HG02973 (cell line): Measurements from ENCODE around the gene NALCN.
A peak's percentile ranks its signal among the peaks of the same experiment; 100 is the strongest.

Source experiments
- ATAC-seq: cut with Tn5 transposase; IDR thresholded peaks from one replicate; pipeline ENCODE4 v1.9.1; 2021; ENCODE audit warnings: moderate library complexity; ENCODE audit not compliant: unreplicated experiment

NALCN gene

GRCh38 chr13:101416181-101417042, at the start of gene NALCN:
Gene NALCN, minus strand, starts transcription at chr13:101416508. Its CDS starts 17,382 bp downstream, at chr13:101399126.
- no peak for ATAC-seq

- ATAC-seq, result no peak
Measured at GRCh38 chr13:101465877-101466276, 49.6 kb upstream of the NALCN start.

- ATAC-seq, result no peak
Measured at GRCh38 chr13:101457176-101457575, 40.9 kb upstream of the NALCN start.

GRCh38 chr13:101455863-101456262, 39.6 kb upstream of the NALCN start:
- no peak for ATAC-seq

GRCh38 chr13:101454767-101455166, 38.5 kb upstream of the NALCN start:
- no peak for ATAC-seq

- ATAC-seq, result no peak
Measured at GRCh38 chr13:101453784-101454201, 37.5 kb upstream of the NALCN start.

- peak; percentile 86 for ATAC-seq
Measured at GRCh38 chr13:101452519-101453485, 36.5 kb upstream of the NALCN start, which contains the start of gene ITGBL1. Gene ITGBL1, plus strand, starts transcription at chr13:101452675. Its CDS starts 159 bp downstream, at chr13:101452834.

- no peak for ATAC-seq
Measured at GRCh38 chr13:101451641-101452040, 35.3 kb upstream of the NALCN start.

GRCh38 chr13:101450749-101451130, 34.4 kb upstream of the NALCN start:
- ATAC-seq, result no peak

GRCh38 chr13:101449790-101450748, 33.8 kb upstream of the NALCN start:
- ATAC-seq, result no peak

GRCh38 chr13:101447852-101448251, 31.5 kb upstream of the NALCN start:
- ATAC-seq, result no peak

- no peak for ATAC-seq
Measured at GRCh38 chr13:101434486-101434885, 18.2 kb upstream of the NALCN start.

GRCh38 chr13:101433895-101434294, 17.6 kb upstream of the NALCN start:
- ATAC-seq, result no peak

GRCh38 chr13:101429733-101430132, 13.4 kb upstream of the NALCN start:
- no peak for ATAC-seq

GRCh38 chr13:101425623-101426022, 9.3 kb upstream of the NALCN start:
- no peak for ATAC-seq

- no peak for ATAC-seq
Measured at GRCh38 chr13:101425156-101425471, 8.8 kb upstream of the NALCN start.

- ATAC-seq, result no peak
Measured at GRCh38 chr13:101424381-101425155, 8.3 kb upstream of the NALCN start.

GRCh38 chr13:101423872-101424271, 7.6 kb upstream of the NALCN start:
- ATAC-seq, result no peak

GRCh38 chr13:101417501-101417900, 1.2 kb upstream of the NALCN start:
- ATAC-seq, result no peak

- ATAC-seq, result no peak
Measured at GRCh38 chr13:101417043-101417406, 717 bp upstream of the NALCN start.
